CD4-positive, alpha-beta memory T cell (primary cell): ENCODE measurements around the gene DPH5. TPM values are rescaled to one million over a fixed set of nuclear protein-coding genes. Genes with fewer than 3 reads are reported as not detected.

Experiments used
- CTCF ChIA-PET: fragments of 350-600 bp; sonication (Branson Sonifier 250); formaldehyde crosslinking; loops from one replicate; lab custom pipeline; 2021; ENCODE audit warnings: inconsistent platforms; ENCODE audit not compliant: partially characterized antibody; lab: Charles Lee
- POLR2A ChIA-PET: fragments of 350-600 bp; sonication (Branson Sonifier 250); formaldehyde crosslinking; loops from one replicate; lab custom pipeline; 2021; ENCODE audit not compliant: partially characterized antibody; lab: Charles Lee
- DNase-seq, 5 donors: peaks; one replicate each; pipeline versions ENCODE4 v3.0.0 to v3.0.0-alpha.2; 2020 to 2022; ENCODE audit warnings: mixed read lengths in 1 of 5
- H3K27ac ChIP-seq: one replicate; pipeline ENCODE4 v1.7.0; 2013; ENCODE audit warnings: low read depth, low read length
- H3K27me3 ChIP-seq: 2 replicates; pipeline ENCODE4 v1.7.0; 2013; ENCODE audit warnings: mild to moderate bottlenecking, low read length, moderate library complexity; ENCODE audit not compliant: insufficient read depth
- H3K36me3 ChIP-seq: 2 replicates; pipeline ENCODE4 v1.7.0; 2013; ENCODE audit warnings: mild to moderate bottlenecking, low read length, moderate library complexity; ENCODE audit not compliant: insufficient read depth
- H3K4me1 ChIP-seq: 2 replicates; pipeline ENCODE4 v1.7.0; 2013; ENCODE audit warnings: mild to moderate bottlenecking, low read length, moderate library complexity; ENCODE audit not compliant: insufficient read depth
- H3K4me3 ChIP-seq, 2 donors: one replicate each; pipeline ENCODE4 v1.7.0; 2013; ENCODE audit warnings: low read length in 2 of 2, mild to moderate bottlenecking in 1 of 2
- H3K9me3 ChIP-seq, 2 donors: one replicate each; pipeline ENCODE4 v1.7.0; 2013; ENCODE audit warnings: low read length in 2 of 2, control low read depth in 1 of 2; ENCODE audit not compliant: control insufficient read depth in 1 of 2
- H3K27ac Mint-ChIP-seq, 7 donors: one replicate each; pipeline ENCODE4 v1.8.0; 2020 to 2021; ENCODE audit warnings: mixed read lengths in 7 of 7, mild to moderate bottlenecking in 6 of 7, inconsistent platforms in 3 of 7, moderate library complexity in 3 of 7
- H3K27me3 Mint-ChIP-seq, 2 donors: one replicate each; pipeline ENCODE4 v1.8.0; 2020 to 2021; ENCODE audit warnings: mixed read lengths in 2 of 2
- H3K36me3 Mint-ChIP-seq, 2 donors: one replicate each; pipeline ENCODE4 v1.8.0; 2020 to 2021; ENCODE audit warnings: mixed read lengths in 2 of 2, inconsistent platforms in 1 of 2, mild to moderate bottlenecking in 1 of 2
- H3K4me1 Mint-ChIP-seq, 4 donors: one replicate each; pipeline ENCODE4 v1.8.0; 2020 to 2021; ENCODE audit warnings: mixed read lengths in 4 of 4, mild to moderate bottlenecking in 1 of 4
- H3K4me3 Mint-ChIP-seq, 8 donors: one replicate each; pipeline ENCODE4 v1.8.0; 2020 to 2021; ENCODE audit warnings: mixed read lengths in 8 of 8, mild to moderate bottlenecking in 7 of 8, moderate library complexity in 6 of 8, inconsistent platforms in 3 of 8
- H3K9me3 Mint-ChIP-seq, 8 donors: one replicate each; pipeline ENCODE4 v1.8.0; 2020 to 2021; ENCODE audit warnings: mixed read lengths in 8 of 8, mild to moderate bottlenecking in 5 of 8, inconsistent platforms in 3 of 8, moderate library complexity in 1 of 8
- intact Hi-C: fragments of 100-400 bp; cut with micrococcal nuclease; formaldehyde crosslinking; loops from one replicate; pipeline ENCODE4 v1.15.1; 2023
- polyA plus RNA-seq, 2 donors: library from polyadenylated mRNA; unstranded; fragments of 300-500 nt; fragmentation: Illumina TruSeq; gene quantifications; one replicate each; pipeline ENCODE4 v1.2.3, GENCODE V29; 2021
- total RNA-seq, 2 experiments: library from RNA; stranded (reverse); gene quantifications; one replicate each; pipeline ENCODE4 v1.2.3, GENCODE V29; 2021

The DPH5 gene
- total and polyA plus RNA-seq, 4 experiments from 2014 or later, result 39.1 to 58.3 (median 50.4) TPM

- H3K9me3 ChIP-seq, result no peaks in the 10 kb centered on the region
- no peak for DNase-seq
- no peak overlapping the region for H3K4me3 Mint-ChIP-seq
- H3K4me1 ChIP-seq, result peaks cover 39% of the 10 kb centered on the region
- H3K36me3 Mint-ChIP-seq, result peaks cover 39 to 47% of the 10 kb centered on the region in 2 donors
- no peak overlapping the region for H3K4me3 ChIP-seq
- H3K27me3 Mint-ChIP-seq, result no peaks in the 10 kb centered on the region
- H3K36me3 ChIP-seq, result no peaks in the 10 kb centered on the region
- POLR2A ChIA-PET, result no interaction called here
- peaks cover 34 to 50% (median 41%) of the 10 kb centered on the region in 4 donors for H3K4me1 Mint-ChIP-seq
- no peak overlapping the region for H3K27ac ChIP-seq
- CTCF ChIA-PET, result no interaction called here
- peak overlapping the region in 3 of 7 donors; percentile 2 to 43 (median 3) for H3K27ac Mint-ChIP-seq
- no peaks in the 10 kb centered on the region for H3K27me3 ChIP-seq
- peaks cover 0 to 2% (median 0%) of the 10 kb centered on the region in 8 donors for H3K9me3 Mint-ChIP-seq
- intact Hi-C loops, result loop anchor here (2.0 kb wide), 1 partner anchor 16 kb away; the partner anchor contains the start of gene DPH5
These were observed 17.3 kb downstream of the DPH5 start for GRCh38 chr1:101008229-101008834.

GRCh38 chr1:101006553-101006952 lies 19.0 kb downstream of the DPH5 start:
- Mint-ChIP-seq H3K36me3 (peaks cover 31 to 38% of the 10 kb centered on the region in 2 donors), H3K27me3 (no peaks in the 10 kb centered on the region), H3K4me1 (peaks cover 46 to 65% (median 54%) of the 10 kb centered on the region in 4 donors), H3K4me3 (peak overlapping the region in 4 of 8 donors; percentile 32 to 50 (median 40)), H3K27ac (peak overlapping the region in 6 of 7 donors; percentile 45 to 80 (median 66)), H3K9me3 (peaks cover 0 to 3% (median 0%) of the 10 kb centered on the region in 8 donors)
- H3K9me3 ChIP-seq, result no peaks in the 10 kb centered on the region
- no peak for DNase-seq
- no peak overlapping the region for H3K27ac ChIP-seq
- ChIA-PET POLR2A (interaction anchor here (0.6 to 3.2 kb wide), 2 partner anchors 11 to 229 kb away, joined by 3 to 11 read pairs; no protein-coding TSS in a partner anchor), CTCF (interaction anchor here (0.9 to 1.7 kb wide), 2 partner anchors 11 to 57 kb away, joined by 3 to 4 read pairs; no protein-coding TSS in a partner anchor)
- intact Hi-C loops, result no loop called here
- H3K4me1 ChIP-seq, result peaks cover 55% of the 10 kb centered on the region
- no peaks in the 10 kb centered on the region for H3K27me3 ChIP-seq
- no peak overlapping the region for H3K4me3 ChIP-seq
- H3K36me3 ChIP-seq, result no peaks in the 10 kb centered on the region

DNA sequence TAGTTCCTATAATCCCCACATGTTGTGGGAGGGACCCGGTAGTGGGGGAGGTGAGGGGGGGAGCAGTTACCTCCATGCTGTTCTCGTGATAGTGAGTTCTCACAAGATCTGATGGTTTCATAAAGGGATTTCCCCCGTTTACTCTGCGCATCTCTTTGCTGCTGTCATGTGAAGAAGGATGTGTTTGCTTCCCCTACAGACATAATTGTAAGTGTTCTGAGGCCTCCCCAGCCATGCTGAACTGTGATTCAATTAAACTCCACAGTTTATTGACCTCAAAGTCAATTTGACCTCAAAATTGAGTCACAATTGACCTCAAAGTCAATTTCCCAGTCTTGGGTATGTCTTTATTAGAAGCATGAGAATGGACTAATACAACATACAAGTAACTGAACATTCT lies 19.7 kb downstream of the DPH5 start:
- peak in 2 of 5 donors; percentile 34 to 49 for DNase-seq
- Histone ChIP-seq H3K4me3 (no peak overlapping the region), H3K9me3 (no peaks in the 10 kb centered on the region), H3K27ac (no peak overlapping the region), H3K36me3 (no peaks in the 10 kb centered on the region), H3K4me1 (peaks cover 58% of the 10 kb centered on the region), H3K27me3 (no peaks in the 10 kb centered on the region)
- intact Hi-C loops, result loop anchor here (2.0 kb wide), 1 partner anchor 231 kb away; the partner anchor contains the start of gene S1PR1
- Mint-ChIP-seq H3K4me1 (peaks cover 48 to 69% (median 58%) of the 10 kb centered on the region in 4 donors), H3K9me3 (peaks cover 0 to 3% (median 0%) of the 10 kb centered on the region in 8 donors), H3K27me3 (no peaks in the 10 kb centered on the region), H3K4me3 (peak overlapping the region in 5 of 8 donors; percentile 21 to 68 (median 39)), H3K27ac (peak overlapping the region; percentile 45 to 93 (median 78)), H3K36me3 (peaks cover 34 to 42% of the 10 kb centered on the region in 2 donors)
- ChIA-PET CTCF (interaction anchor here (0.9 to 1.7 kb wide), 4 partner anchors 11 to 233 kb away, joined by 3 to 5 read pairs (median 4); no protein-coding TSS in a partner anchor), POLR2A (interaction anchor here (0.6 to 3.2 kb wide), 5 partner anchors 11 to 278 kb away, joined by 3 to 11 read pairs (median 6); partner anchors contain the start of gene DPH5)

DNA sequence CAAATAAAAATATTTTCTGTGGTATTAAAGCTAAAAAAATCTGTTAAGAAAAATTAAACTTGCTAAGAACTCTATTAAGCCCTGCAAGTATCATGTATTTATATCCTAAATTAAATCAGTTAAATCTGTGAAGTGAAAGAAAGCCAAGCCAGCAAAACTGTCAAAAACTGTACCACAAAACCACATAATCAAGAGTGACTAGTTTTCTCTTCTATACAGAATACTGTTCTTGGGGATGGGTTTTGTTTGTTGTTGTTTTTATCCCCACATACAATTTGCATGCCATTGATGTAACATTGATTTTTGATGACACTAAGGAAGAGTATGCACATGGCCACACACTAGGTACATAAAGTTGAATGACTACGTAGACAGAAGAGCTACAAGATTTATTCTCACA lies 20.4 kb downstream of the DPH5 start:
- H3K9me3 Mint-ChIP-seq, result peaks cover 0 to 3% (median 0%) of the 10 kb centered on the region in 8 donors
- H3K27me3 Mint-ChIP-seq, result no peaks in the 10 kb centered on the region
- H3K4me1 Mint-ChIP-seq, result peaks cover 48 to 72% (median 57%) of the 10 kb centered on the region in 4 donors
- POLR2A ChIA-PET, result interaction anchor here (0.7 to 3.2 kb wide), 7 partner anchors 10 to 279 kb away, joined by 3 to 16 read pairs (median 6); partner anchors contain the start of genes DPH5 and S1PR1
- H3K4me3 ChIP-seq, result no peak overlapping the region
- H3K36me3 Mint-ChIP-seq, result peaks cover 34 to 42% of the 10 kb centered on the region in 2 donors
- H3K27me3 ChIP-seq, result no peaks in the 10 kb centered on the region
- no peak overlapping the region for H3K27ac ChIP-seq
- CTCF ChIA-PET, result interaction anchor here (0.8 to 1.7 kb wide), 6 partner anchors 9 to 233 kb away, joined by 3 to 5 read pairs (median 4); no protein-coding TSS in a partner anchor
- intact Hi-C loops, result loop anchor here (2.0 kb wide), 1 partner anchor 232 kb away; the partner anchor contains the start of gene S1PR1
- peaks cover 58% of the 10 kb centered on the region for H3K4me1 ChIP-seq
- peak in 3 of 5 donors; percentile 16 to 51 (median 37) for DNase-seq
- peak overlapping the region in 6 of 8 donors; percentile 25 to 78 (median 46) for H3K4me3 Mint-ChIP-seq
- no peaks in the 10 kb centered on the region for H3K36me3 ChIP-seq
- H3K9me3 ChIP-seq, result no peaks in the 10 kb centered on the region
- H3K27ac Mint-ChIP-seq, result peak overlapping the region; percentile 45 to 93 (median 77)

GRCh38 chr1:101004670-101005069 lies 20.9 kb downstream of the DPH5 start:
- POLR2A ChIA-PET, result interaction anchor here (0.7 to 3.2 kb wide), 8 partner anchors 9 to 279 kb away, joined by 3 to 16 read pairs (median 5); partner anchors contain the start of genes DPH5 and S1PR1

GRCh38 chr1:101004061-101004460 lies 21.5 kb downstream of the DPH5 start:
- ChIA-PET CTCF (interaction anchor here (0.6 to 1.9 kb wide), 6 partner anchors 8 to 234 kb away, joined by 3 to 5 read pairs (median 4); no protein-coding TSS in a partner anchor), POLR2A (interaction anchor here (0.9 to 3.2 kb wide), 7 partner anchors 9 to 232 kb away, joined by 3 to 16 read pairs (median 6); partner anchors contain the start of genes DPH5 and S1PR1)
- peak overlapping the region in 3 of 8 donors; percentile 21 to 36 (median 22) for H3K4me3 Mint-ChIP-seq
- no peaks in the 10 kb centered on the region for H3K36me3 ChIP-seq
- intact Hi-C loops, result loop anchor here (2.0 kb wide), 1 partner anchor 233 kb away; the partner anchor contains the start of gene S1PR1
- H3K27ac ChIP-seq, result peak overlapping the region; percentile 21
- H3K4me1 Mint-ChIP-seq, result peaks cover 47 to 74% (median 58%) of the 10 kb centered on the region in 4 donors
- no peaks in the 10 kb centered on the region for H3K9me3 ChIP-seq
- peaks cover 0 to 3% (median 0%) of the 10 kb centered on the region in 8 donors for H3K9me3 Mint-ChIP-seq
- H3K27ac Mint-ChIP-seq, result peak overlapping the region in 6 of 7 donors; percentile 12 to 66 (median 40)
- H3K4me1 ChIP-seq, result peaks cover 58% of the 10 kb centered on the region
- peaks cover 27 to 35% of the 10 kb centered on the region in 2 donors for H3K36me3 Mint-ChIP-seq
- no peaks in the 10 kb centered on the region for H3K27me3 Mint-ChIP-seq
- H3K27me3 ChIP-seq, result no peaks in the 10 kb centered on the region
- DNase-seq, result no peak
- H3K4me3 ChIP-seq, result no peak overlapping the region

More at GRCh38 chr1:101004670-101005069, 20.9 kb downstream of the DPH5 start:
- peaks cover 48 to 75% (median 58%) of the 10 kb centered on the region in 4 donors for H3K4me1 Mint-ChIP-seq
- Histone ChIP-seq H3K36me3 (no peaks in the 10 kb centered on the region), H3K4me3 (no peak overlapping the region), H3K27ac (no peak overlapping the region), H3K4me1 (peaks cover 58% of the 10 kb centered on the region), H3K9me3 (no peaks in the 10 kb centered on the region), H3K27me3 (no peaks in the 10 kb centered on the region)
- intact Hi-C loops, result loop anchor here (2.0 kb wide), 1 partner anchor 232 kb away; the partner anchor contains the start of gene S1PR1
- DNase-seq, result no peak
- peaks cover 0 to 3% (median 0%) of the 10 kb centered on the region in 8 donors for H3K9me3 Mint-ChIP-seq
- no peaks in the 10 kb centered on the region for H3K27me3 Mint-ChIP-seq
- peak overlapping the region in 4 of 8 donors; percentile 9 to 78 (median 44) for H3K4me3 Mint-ChIP-seq
- peaks cover 30 to 40% of the 10 kb centered on the region in 2 donors for H3K36me3 Mint-ChIP-seq
- CTCF ChIA-PET, result interaction anchor here (0.6 to 1.9 kb wide), 7 partner anchors 8 to 234 kb away, joined by 3 to 5 read pairs (median 4); no protein-coding TSS in a partner anchor
- peak overlapping the region; percentile 32 to 93 (median 52) for H3K27ac Mint-ChIP-seq
